AG04450 (cell line): ENCODE results near the gene NFIA. TPM values are rescaled to one million over a fixed set of nuclear protein-coding genes. Genes with fewer than 3 reads are reported as not detected.

ENCODE experiments used
- CTCF ChIA-PET: fragments of 300-600, 350-600 bp; formaldehyde crosslinking; extraction: SDS; loops from one replicate; lab custom pipeline; 2022; ENCODE audit warnings: antibody characterized with exemption, inconsistent platforms; lab: Charles Lee
- POLR2A ChIA-PET: fragments of 350-600 bp; formaldehyde crosslinking; extraction: SDS; loops from one replicate; lab custom pipeline; 2021; ENCODE audit warnings: antibody characterized with exemption, inconsistent platforms; lab: Yijun Ruan, JAX
- DNase-seq: peaks from one replicate; pipeline ENCODE4 v3.0.0-alpha.2; 2011; ENCODE audit warnings: low read depth, low spot score
- H3K27ac ChIP-seq: one replicate; pipeline ENCODE4 v1.5.1; 2012; ENCODE audit warnings: low read depth, low read length, control low read depth
- H3K27me3 ChIP-seq: one replicate; pipeline ENCODE4 v1.6.0; 2012; ENCODE audit warnings: low read length; ENCODE audit not compliant: control insufficient read depth, insufficient read depth
- H3K4me3 ChIP-seq: 2 replicates; pipeline ENCODE4 v1.5.1; 2011; ENCODE audit warnings: mild to moderate bottlenecking, low read depth, low read length, control low read depth
- H3K9me3 ChIP-seq: 2 replicates; pipeline ENCODE4 v1.5.1; 2012; ENCODE audit warnings: low read length; ENCODE audit not compliant: control insufficient read depth, insufficient read depth
- CTCF ChIP-seq: IDR thresholded peaks from 2 replicates; pipeline ENCODE4 v1.5.1; 2011; ENCODE audit warnings: low read depth, low read length, control low read depth, inconsistent platforms
- polyA plus RNA-seq: library from polyadenylated mRNA; depleted of rRNA; stranded (reverse); fragments of >200 nt; gene quantifications from 2 replicates; pipeline ENCODE4 v1.2.3, GENCODE V29; 2011

NFIA gene
- polyA plus RNA-seq, 1 experiment, result 3.9 TPM

- no peak overlapping the region for H3K4me3 ChIP-seq
- H3K9me3 ChIP-seq, result no peaks in the 10 kb centered on the region
- no peak for DNase-seq
- ChIA-PET POLR2A (no interaction called here), CTCF (no interaction called here)
- H3K27me3 ChIP-seq, result no peaks in the 10 kb centered on the region
- TF ChIP-seq CTCF, result no peak
- H3K27ac ChIP-seq, result no peak overlapping the region
These were observed 318.6 kb downstream of the NFIA start for GRCh38 chr1:61400997-61401396.

- TF ChIP-seq CTCF, result no peak
- H3K4me3 ChIP-seq, result no peak overlapping the region
- ChIA-PET CTCF (interaction anchor here (0.8 to 1.9 kb wide), 2 partner anchors 354 to 434 kb away, joined by 3 to 4 read pairs; no protein-coding TSS in a partner anchor), POLR2A (no interaction called here)
- H3K27me3 ChIP-seq, result no peaks in the 10 kb centered on the region
- no peak overlapping the region for H3K27ac ChIP-seq
- no peaks in the 10 kb centered on the region; the same call in 1 of the 2 replicates for H3K9me3 ChIP-seq
- no peak for DNase-seq
These were observed 321.6 kb downstream of the NFIA start for GRCh38 chr1:61403679-61404596.

GRCh38 chr1:61404597-61405376 lies 322.4 kb downstream of the NFIA start:
- ChIA-PET POLR2A (no interaction called here), CTCF (interaction anchor here (0.8 to 1.9 kb wide), 2 partner anchors 355 to 435 kb away, joined by 3 to 4 read pairs; no protein-coding TSS in a partner anchor)
- H3K4me3 ChIP-seq, result no peak overlapping the region
- no peaks in the 10 kb centered on the region for H3K27me3 ChIP-seq
- TF ChIP-seq CTCF, result no peak
- no peak for DNase-seq
- no peak overlapping the region for H3K27ac ChIP-seq
- no peaks in the 10 kb centered on the region; the same call in 1 of the 2 replicates for H3K9me3 ChIP-seq

- DNase-seq, result no peak
- Histone ChIP-seq H3K9me3 (no peaks in the 10 kb centered on the region; the same call in 1 of the 2 replicates), H3K27ac (no peak overlapping the region), H3K4me3 (no peak overlapping the region), H3K27me3 (no peaks in the 10 kb centered on the region)
- TF ChIP-seq CTCF, result no peak
- ChIA-PET CTCF (interaction anchor here (0.6 kb wide), 1 partner anchor 19 kb away, joined by 3 read pairs; no protein-coding TSS in a partner anchor), POLR2A (no interaction called here)
These were observed 324.1 kb downstream of the NFIA start for GRCh38 chr1:61406467-61406866.
